Stomach (tissue), 4 donors: ENCODE measurements around the gene CTNNA1.

Source experiments
- POLR2A ChIP-seq, 4 donors: fragments of 450-650 bp; IDR thresholded peaks; one replicate each; pipeline ENCODE4 v1.6.1; 2016; ENCODE audit warnings: antibody characterized with exemption in 4 of 4, control low read depth in 2 of 4, mild to moderate bottlenecking in 1 of 4, moderate library complexity in 1 of 4
- TF ChIP-seq, protein P1 (sequence below), 7 experiments: fragments of 450-650 bp in 4 of 7; fragments of 200-600 bp in 3 of 7; sonication (generic) in 3 of 7; IDR thresholded peaks; one replicate each; pipeline ENCODE4 v1.5.1; 2016 to 2019; ENCODE audit warnings: antibody characterized with exemption in 7 of 7, control low read depth in 2 of 7, mild to moderate bottlenecking in 1 of 7

DNA sequence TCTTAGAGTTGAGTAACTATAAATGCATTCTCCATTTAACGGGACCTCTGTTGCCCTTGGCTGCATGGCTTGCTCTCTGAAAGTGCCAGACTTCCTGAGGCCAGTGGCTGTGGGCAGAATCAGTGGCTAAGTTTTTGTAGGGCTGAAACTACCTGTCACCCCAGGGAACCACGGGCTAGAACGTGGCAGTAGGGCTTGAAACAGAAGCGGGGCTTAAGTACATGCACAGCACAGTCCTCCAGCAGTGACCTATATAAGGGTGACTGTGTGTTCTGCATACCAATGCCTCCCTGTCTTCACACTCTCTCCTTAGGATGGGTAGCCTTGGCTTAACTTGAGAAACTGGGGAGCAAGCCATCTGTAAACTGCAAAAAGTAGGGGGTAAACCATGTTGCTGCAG, 165.5 kb downstream of the CTNNA1 start:
- TF ChIP-seq, protein P1, sequence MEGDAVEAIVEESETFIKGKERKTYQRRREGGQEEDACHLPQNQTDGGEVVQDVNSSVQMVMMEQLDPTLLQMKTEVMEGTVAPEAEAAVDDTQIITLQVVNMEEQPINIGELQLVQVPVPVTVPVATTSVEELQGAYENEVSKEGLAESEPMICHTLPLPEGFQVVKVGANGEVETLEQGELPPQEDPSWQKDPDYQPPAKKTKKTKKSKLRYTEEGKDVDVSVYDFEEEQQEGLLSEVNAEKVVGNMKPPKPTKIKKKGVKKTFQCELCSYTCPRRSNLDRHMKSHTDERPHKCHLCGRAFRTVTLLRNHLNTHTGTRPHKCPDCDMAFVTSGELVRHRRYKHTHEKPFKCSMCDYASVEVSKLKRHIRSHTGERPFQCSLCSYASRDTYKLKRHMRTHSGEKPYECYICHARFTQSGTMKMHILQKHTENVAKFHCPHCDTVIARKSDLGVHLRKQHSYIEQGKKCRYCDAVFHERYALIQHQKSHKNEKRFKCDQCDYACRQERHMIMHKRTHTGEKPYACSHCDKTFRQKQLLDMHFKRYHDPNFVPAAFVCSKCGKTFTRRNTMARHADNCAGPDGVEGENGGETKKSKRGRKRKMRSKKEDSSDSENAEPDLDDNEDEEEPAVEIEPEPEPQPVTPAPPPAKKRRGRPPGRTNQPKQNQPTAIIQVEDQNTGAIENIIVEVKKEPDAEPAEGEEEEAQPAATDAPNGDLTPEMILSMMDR (IDR thresholded peaks at IDR 0.05), result no peak
- TF ChIP-seq POLR2A (IDR thresholded peaks at IDR 0.05), result no peak
